Aorta (tissue), 5 donors: Measurements from ENCODE around the gene ARIH2. TPM values are rescaled to one million over a fixed set of nuclear protein-coding genes. Genes with fewer than 3 reads are reported as not detected.

Source experiments
- ATAC-seq: fragments of 200-7000 bp; cut with Tn5 transposase; one replicate; pipeline ENCODE4 v1.9.1; 2022; ENCODE audit warnings: moderate library complexity; ENCODE audit not compliant: low FRiP score
- DNase-seq, 2 donors: peaks; one replicate each; pipeline ENCODE4 v3.0.0-alpha.2; 2020
- H3K27ac ChIP-seq, 2 donors: one replicate each; pipeline ENCODE4 v1.5.1; 2013; ENCODE audit warnings: low read length in 2 of 2, mild to moderate bottlenecking in 2 of 2, moderate library complexity in 2 of 2, control low read depth in 1 of 2, inconsistent platforms in 1 of 2, low read depth in 1 of 2
- H3K27me3 ChIP-seq, 2 donors: one replicate each; pipeline ENCODE4 v1.6.1; 2013; ENCODE audit warnings: control low read depth in 1 of 2, low read length in 1 of 2, mild to moderate bottlenecking in 1 of 2, moderate library complexity in 1 of 2; ENCODE audit not compliant: insufficient read depth in 2 of 2, control insufficient read depth in 1 of 2
- H3K36me3 ChIP-seq, 2 donors: one replicate each; pipeline ENCODE4 v1.6.1; 2013; ENCODE audit warnings: control low read depth in 1 of 2, low read length in 1 of 2, mild to moderate bottlenecking in 1 of 2; ENCODE audit not compliant: insufficient read depth in 2 of 2, control insufficient read depth in 1 of 2
- H3K4me1 ChIP-seq, 2 donors: one replicate each; pipeline ENCODE4 v1.6.1; 2013; ENCODE audit warnings: low read length in 2 of 2, control low read depth in 1 of 2, mild to moderate bottlenecking in 1 of 2, moderate library complexity in 1 of 2; ENCODE audit not compliant: insufficient read depth in 2 of 2, control insufficient read depth in 1 of 2
- H3K4me3 ChIP-seq, 2 donors: one replicate each; pipeline ENCODE4 v1.5.1; 2013; ENCODE audit warnings: low read length in 2 of 2, control low read depth in 1 of 2, mild to moderate bottlenecking in 1 of 2
- H3K9me3 ChIP-seq: one replicate; pipeline ENCODE4 v1.6.1; 2013; ENCODE audit warnings: mild to moderate bottlenecking, low read length; ENCODE audit not compliant: control insufficient read depth
- WGBS, 2 donors: extraction: QIAGEN DNeasy Blood & Tissue Kit; methylation state at CpG; one replicate each; pipeline ENCODE4 v1.1.7; 2013; 5-methylcytosine and 5-hydroxymethylcytosine counted together
- intact Hi-C, 2 donors: fragments of 100-400 bp; cut with DNase I; formaldehyde crosslinking; loops; one replicate each; pipeline versions ENCODE4 v1.14.2 to v1.15.0; 2022
- polyA plus RNA-seq, 2 donors: library from polyadenylated mRNA; stranded (reverse); fragments of 200-250 nt; gene quantifications; one replicate each; pipeline ENCODE4 v1.2.3, GENCODE V29; 2013
- total RNA-seq, 2 donors: library from RNA; stranded (reverse); fragmentation: NEBNext Ultra II Directional; extraction: Animal tissue kit (Norgen Biotek cat#: 25700); gene quantifications; one replicate each; pipeline ENCODE4 v1.2.1, GENCODE V29; 2021
- donor health status: healthy with polysubstance abuse.
- donor health status: Bipolar disorder and iron deficiency.
- donor health status: DM: no; HTN: no; CAD: no.
- donor health status: DM: no; HTN: no; CAD: no.
- donor health status: DM: yes; HTN: yes; CAD: no.

Gene ARIH2
- total and polyA plus RNA-seq, 4 donors = 50.0 to 89.4 (median 67.9) TPM

DNA sequence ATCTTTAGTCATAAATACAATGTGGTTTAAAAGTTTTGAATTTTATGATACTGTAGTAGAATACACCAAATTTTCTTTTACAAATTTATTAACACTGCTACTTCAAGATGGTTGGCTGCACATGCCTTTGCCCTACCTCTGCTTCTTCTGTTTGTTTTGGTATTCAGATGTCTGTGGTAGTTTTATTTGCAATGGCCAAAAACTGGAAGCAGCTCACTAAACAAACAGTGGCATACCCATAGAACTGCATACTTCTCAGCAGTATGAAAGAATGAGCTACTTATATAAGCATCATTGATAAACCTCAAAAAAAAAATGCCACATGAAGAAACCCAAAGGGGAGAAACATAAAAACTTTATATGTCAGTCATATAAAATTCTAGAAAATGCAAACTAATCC is 19.5 kb downstream of the ARIH2 start:
- H3K4me1 ChIP-seq = peaks cover 0 to 4% of the 10 kb centered on the region in 2 donors
- H3K27ac ChIP-seq = no peak overlapping the region
- intact Hi-C loops = no loop called here
- DNase-seq (no peak), ATAC-seq (no peak)
- no peaks in the 10 kb centered on the region for H3K36me3 ChIP-seq
- H3K27me3 ChIP-seq = no peaks in the 10 kb centered on the region
- no peaks in the 10 kb centered on the region for H3K9me3 ChIP-seq
- no peak overlapping the region for H3K4me3 ChIP-seq

DNA sequence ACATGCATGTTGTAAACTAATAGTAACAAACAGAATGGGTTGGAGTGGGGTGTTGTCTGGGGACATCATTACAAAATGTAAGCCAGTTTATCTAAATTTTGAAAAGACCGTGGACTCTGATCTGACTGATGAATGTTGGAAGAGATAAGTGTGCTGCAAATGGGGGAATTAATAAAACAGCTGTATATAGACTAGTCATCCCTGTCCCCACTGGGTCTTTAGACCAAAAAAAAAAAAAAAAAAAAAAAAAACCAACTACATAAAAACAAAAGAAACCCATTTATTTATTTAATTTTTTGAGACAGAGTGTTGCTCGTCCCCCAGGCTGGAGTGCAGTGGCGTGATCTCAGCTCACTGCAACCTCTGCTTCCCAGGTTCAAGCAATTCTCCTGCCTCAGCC is 20.0 kb downstream of the ARIH2 start:
- no peaks in the 10 kb centered on the region for H3K36me3 ChIP-seq
- no peak for ATAC-seq
- H3K27me3 ChIP-seq = no peaks in the 10 kb centered on the region
- H3K27ac ChIP-seq = no peak overlapping the region
- no peaks in the 10 kb centered on the region for H3K9me3 ChIP-seq
- 94 to 97% methylated on average over 3 of the region's 3 CpGs for WGBS, 2 donors
- no peak overlapping the region for H3K4me3 ChIP-seq
- peaks cover 0 to 4% of the 10 kb centered on the region in 2 donors for H3K4me1 ChIP-seq
- DNase-seq = no peak
- intact Hi-C loops = no loop called here

DNA sequence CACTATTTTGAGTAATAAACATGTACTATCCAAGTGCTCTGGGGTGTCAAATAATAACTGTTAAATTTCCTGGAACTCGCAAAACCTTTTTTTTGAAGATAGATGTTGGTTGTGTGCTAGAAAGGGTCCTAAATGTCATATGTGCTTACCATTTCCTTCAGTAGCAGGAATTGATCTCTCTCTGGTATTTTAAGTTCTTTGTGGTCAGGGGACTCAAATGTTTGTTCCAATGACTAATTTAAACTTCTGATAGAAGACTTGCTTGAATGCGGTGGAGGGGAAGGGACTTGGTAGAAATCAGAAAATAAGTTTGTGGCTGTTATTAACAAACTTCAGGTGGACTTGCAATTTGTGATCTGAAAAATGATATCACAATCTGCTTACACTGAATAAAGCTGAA is 26.8 kb downstream of the ARIH2 start:
- ATAC-seq = no peak
- WGBS, 2 donors = 89 to 91% methylated on average over 2 of the region's 2 CpGs
- H3K27me3 ChIP-seq = no peaks in the 10 kb centered on the region
- no peak overlapping the region for H3K27ac ChIP-seq
- H3K4me1 ChIP-seq = no peaks in the 10 kb centered on the region
- no peaks in the 10 kb centered on the region for H3K36me3 ChIP-seq
- intact Hi-C loops = no loop called here
- DNase-seq = no peak
- no peak overlapping the region for H3K4me3 ChIP-seq
- H3K9me3 ChIP-seq = no peaks in the 10 kb centered on the region

DNA sequence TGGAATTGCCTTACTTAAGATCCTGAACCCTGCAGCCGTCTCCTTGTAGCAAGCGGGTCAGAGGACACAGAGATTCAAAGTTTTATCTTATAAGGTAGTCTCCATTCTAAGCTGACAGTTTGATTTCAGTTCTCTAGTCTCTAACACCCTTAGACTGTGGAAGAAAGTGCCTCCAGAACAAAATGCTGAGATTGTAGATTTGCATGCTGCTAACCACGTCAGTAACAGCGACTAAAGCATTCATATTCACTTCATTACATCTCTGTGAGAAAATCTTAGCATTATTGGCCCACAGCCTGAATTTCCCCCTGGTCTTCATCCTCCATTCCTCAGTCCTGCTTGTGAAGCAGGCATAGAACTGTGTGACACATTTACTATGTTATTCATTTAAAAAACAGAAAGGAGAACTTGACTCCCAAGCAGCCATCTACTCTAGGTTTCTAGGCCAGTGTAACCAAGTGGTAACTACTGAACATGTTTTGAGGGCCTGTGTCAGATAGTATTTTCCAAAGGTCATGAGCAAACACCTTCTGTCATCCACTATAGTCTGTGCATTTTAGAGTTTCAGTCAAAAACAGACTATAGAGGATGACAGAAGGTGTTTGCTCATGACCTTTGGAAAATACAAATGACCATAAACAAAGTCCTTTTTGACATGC is 27.4 kb downstream of the ARIH2 start:
- Histone ChIP-seq H3K27me3 (no peaks in the 10 kb centered on the region), H3K27ac (no peak overlapping the region), H3K4me3 (no peak overlapping the region), H3K9me3 (no peaks in the 10 kb centered on the region), H3K36me3 (no peaks in the 10 kb centered on the region), H3K4me1 (no peaks in the 10 kb centered on the region)
- no peak for ATAC-seq
- 66 to 73% methylated on average over 4 of the region's 4 CpGs for WGBS, 2 donors
- no peak for DNase-seq
- intact Hi-C loops = no loop called here

DNA sequence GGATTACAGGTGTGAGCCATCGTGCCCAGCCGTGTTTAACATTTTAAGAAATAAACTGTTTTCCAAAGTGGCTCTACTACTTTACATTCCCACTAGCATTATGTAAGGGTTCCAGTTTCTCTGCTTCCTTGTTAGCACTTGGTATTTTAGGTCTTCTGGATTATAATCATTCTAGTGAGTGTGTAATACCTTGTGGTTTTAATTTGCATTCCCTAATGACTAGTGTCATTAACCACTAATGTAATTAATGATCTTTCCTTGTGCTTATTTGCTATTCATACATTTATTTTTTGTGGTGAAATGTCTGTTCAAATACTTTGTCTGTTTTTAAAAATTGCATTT is 30.7 kb downstream of the ARIH2 start:
- Histone ChIP-seq H3K36me3 (no peaks in the 10 kb centered on the region), H3K9me3 (no peaks in the 10 kb centered on the region), H3K4me1 (no peaks in the 10 kb centered on the region), H3K27ac (peak overlapping the region in 1 of 2 donors; percentile 86), H3K27me3 (no peaks in the 10 kb centered on the region), H3K4me3 (peak overlapping the region in 1 of 2 donors; percentile 59)
- ATAC-seq = no peak
- no peak for DNase-seq
- 0 to 8% methylated on average over 2 of the region's 2 CpGs for WGBS, 2 donors
- intact Hi-C loops = no loop called here

DNA sequence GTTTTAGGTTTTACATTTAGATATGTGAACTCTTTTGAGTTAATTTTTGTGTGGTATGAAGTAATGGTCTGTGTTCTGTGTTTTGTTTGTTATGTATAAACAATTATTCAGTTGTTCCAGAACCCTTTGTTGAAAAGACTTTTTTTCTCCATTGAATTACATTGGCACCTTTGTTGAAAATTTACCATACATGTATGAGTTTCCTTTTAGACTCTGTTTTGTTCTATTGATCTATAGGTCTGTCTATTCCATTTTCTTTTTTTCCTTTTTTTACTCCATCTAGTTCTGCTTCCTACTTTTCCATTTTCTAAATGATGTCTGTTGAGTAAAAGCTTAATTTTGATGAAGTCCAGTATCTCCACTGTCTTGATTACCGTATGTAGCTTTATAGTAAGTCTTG is 31.4 kb downstream of the ARIH2 start:
- Histone ChIP-seq H3K9me3 (no peaks in the 10 kb centered on the region), H3K27me3 (no peaks in the 10 kb centered on the region), H3K4me3 (no peak overlapping the region), H3K27ac (no peak overlapping the region), H3K36me3 (no peaks in the 10 kb centered on the region), H3K4me1 (no peaks in the 10 kb centered on the region)
- DNase-seq = no peak
- no peak for ATAC-seq
- intact Hi-C loops = no loop called here
- 88 to 89% methylated on average over 1 of the region's 1 CpG for WGBS, 2 donors

DNA sequence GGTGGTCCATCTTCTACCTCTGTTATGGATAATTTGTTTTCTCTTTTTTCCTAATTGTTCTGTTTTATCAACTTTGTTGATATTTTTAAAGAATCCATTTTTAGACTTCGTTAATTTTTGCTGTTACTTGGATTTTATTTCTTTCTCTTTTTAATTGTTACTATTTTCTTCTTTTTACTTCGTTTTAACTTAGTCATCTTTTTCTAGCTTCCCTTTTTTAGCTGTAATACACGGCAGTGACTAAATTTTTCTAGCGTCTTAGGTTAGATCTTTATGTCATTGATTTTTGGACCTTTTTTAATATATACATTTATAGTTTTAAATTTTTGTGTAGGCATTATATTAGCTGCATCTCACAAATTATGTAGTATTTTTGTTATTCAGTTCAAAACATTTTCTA is 33.1 kb downstream of the ARIH2 start:
- 93 to 94% methylated on average over 4 of the region's 4 CpGs for WGBS, 2 donors
- DNase-seq (no peak), ATAC-seq (no peak)
- H3K36me3 ChIP-seq = no peaks in the 10 kb centered on the region
- no peaks in the 10 kb centered on the region for H3K9me3 ChIP-seq
- intact Hi-C loops = no loop called here
- no peaks in the 10 kb centered on the region for H3K4me1 ChIP-seq
- H3K27ac ChIP-seq = no peak overlapping the region
- H3K4me3 ChIP-seq = no peak overlapping the region
- H3K27me3 ChIP-seq = no peaks in the 10 kb centered on the region

DNA sequence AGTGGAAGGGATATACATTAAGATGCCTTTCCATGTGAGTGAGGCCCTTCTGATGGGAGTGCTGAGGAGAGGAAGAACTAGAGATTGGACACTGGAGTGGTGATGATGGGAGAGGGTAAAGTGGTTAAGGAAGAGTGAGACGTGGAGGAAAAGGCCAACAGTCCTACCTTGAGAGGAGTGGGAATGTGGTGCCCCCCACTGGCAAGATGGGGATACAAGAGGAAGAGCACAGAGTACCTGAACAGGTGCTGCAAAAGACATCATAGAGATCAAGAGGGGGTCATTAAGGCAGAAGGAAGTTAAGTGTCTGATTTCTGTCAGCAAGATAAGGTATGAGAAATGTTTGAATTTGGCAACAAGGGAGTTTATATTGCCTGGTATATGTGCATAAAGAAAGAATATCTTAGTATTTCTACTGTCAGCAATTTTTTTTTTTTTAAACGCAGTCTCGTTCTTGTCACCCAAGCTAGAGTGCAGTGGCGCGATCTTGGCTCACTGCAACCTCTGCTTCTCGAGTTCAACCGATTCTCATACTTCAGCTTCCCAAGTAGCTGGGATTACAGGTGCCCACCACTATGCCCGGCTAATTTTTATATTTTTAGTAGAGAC is 34.0 kb downstream of the ARIH2 start:
- 82 to 83% methylated on average over 8 of the region's 8 CpGs for WGBS, 2 donors
- Histone ChIP-seq H3K27me3 (no peaks in the 10 kb centered on the region), H3K27ac (no peak overlapping the region), H3K4me1 (no peaks in the 10 kb centered on the region), H3K4me3 (no peak overlapping the region), H3K9me3 (no peaks in the 10 kb centered on the region), H3K36me3 (no peaks in the 10 kb centered on the region)
- intact Hi-C loops = no loop called here
- DNase-seq (no peak), ATAC-seq (no peak)

DNA sequence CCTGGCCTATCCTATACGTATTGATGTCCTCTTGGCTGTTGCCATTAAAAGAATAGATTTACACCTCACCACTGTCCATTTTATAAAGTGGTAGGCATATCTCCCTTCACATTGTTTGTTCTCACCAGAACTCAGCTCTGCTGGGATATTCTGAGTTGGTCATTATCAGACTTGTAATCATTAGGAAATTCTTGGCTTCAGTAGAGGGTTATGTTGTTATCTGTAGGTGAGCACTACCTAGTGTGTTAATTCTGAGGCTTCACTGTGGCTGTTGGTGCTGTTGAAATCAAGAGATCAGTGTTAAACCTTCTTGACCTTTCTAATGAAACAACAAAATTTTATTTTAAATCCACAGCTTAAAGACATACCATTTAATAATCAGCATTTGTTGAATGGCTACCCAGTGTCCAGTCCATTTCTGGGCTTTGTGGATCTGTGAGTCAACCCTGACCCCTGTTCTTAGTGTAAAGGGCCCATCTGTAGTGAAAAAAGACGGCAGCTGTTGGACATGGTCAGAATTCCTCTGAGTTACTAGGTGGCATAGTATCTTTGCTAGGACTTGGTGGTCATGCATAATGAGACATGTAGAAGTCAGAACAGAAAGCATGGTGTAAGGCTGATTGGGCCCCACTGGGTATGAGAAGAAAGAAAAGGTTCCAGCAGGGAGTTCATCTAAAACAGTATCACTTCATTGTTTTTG is 38.5 kb downstream of the ARIH2 start:
- H3K36me3 ChIP-seq = peaks cover 2 to 4% of the 10 kb centered on the region in 2 donors
- no peak overlapping the region for H3K27ac ChIP-seq
- 89 to 95% methylated on average over 2 of the region's 2 CpGs for WGBS, 2 donors
- H3K27me3 ChIP-seq = no peaks in the 10 kb centered on the region
- ATAC-seq = no peak
- H3K4me3 ChIP-seq = no peak overlapping the region
- H3K9me3 ChIP-seq = no peaks in the 10 kb centered on the region
- DNase-seq = no peak
- H3K4me1 ChIP-seq = no peaks in the 10 kb centered on the region
- intact Hi-C loops = no loop called here
